GM19468 (cell line): ENCODE measurements around the gene NES.

ENCODE experiments used
- ATAC-seq: cut with Tn5 transposase; IDR thresholded peaks from one replicate; pipeline ENCODE4 v1.9.1; 2021; ENCODE audit warnings: mild to moderate bottlenecking, moderate library complexity, moderate number of reproducible peaks; ENCODE audit not compliant: unreplicated experiment; ENCODE audit errors: extremely low read depth

The NES gene

DNA sequence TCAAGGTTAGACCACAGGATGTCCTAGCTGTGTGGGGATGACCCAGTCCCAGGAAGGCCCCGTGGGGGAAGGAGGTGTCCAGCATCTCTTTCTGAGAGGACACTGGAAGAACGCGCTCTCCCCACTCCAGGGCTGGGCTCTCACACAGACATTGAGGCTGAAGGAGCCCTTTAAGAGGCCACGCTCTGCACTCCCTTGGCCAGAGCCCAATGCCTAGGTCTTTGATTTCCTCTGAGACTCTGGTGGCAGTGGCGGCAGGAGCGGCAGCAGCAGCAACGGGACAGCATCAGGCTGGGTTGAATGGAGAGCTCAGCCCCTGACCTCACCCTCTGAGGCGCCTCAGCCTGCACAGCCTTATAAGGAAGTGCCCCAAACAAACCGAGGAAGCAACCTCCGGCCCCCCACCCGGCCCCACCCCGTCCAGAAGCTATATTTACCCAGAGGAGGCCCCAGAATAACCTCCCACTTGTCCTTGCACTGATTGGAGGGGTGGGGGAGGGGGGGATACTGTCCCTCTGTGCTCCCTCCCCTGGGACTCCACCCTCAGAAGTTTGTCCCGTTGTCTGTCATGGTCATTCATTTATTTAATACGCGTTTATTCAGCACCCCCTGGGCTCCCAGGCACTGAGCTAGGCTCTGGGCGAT is 12.3 kb downstream of the NES start:
- ATAC-seq, result no peak

DNA sequence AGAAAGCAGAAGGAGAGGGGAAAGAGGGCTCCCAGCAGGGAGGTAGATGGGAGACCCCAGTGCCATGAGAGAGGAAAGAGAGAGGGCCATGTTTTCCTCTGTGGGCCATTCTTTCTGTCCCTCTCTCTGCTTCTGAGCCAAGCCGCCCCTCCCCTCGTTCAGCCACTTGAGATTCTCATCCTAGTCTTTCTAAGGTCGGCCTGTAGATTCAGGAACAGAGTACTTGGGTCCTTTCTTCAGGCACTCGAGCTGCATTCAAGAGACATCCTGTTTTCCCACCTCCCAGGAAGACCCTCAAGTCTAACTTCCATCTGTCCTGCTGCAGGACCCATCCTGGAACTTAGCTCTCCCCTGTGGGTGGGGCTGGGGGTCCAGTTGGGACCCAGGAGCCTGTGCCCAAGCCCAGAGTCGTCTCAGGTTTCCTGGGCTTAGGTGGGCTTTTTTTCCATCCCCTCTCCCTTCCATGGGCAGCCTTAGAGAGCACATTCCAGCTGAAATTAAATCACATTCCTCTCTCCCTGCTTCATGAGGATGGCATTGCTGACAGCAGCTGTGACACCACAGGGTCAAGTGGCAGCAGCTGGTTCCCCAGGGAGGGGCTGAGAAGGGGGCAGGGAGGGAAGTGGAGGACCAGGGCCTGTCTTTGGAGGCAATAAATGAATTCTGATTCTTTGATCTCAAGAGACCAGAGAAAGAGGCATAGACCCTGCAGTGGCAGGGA is 13.0 kb downstream of the NES start:
- ATAC-seq, result no peak

DNA sequence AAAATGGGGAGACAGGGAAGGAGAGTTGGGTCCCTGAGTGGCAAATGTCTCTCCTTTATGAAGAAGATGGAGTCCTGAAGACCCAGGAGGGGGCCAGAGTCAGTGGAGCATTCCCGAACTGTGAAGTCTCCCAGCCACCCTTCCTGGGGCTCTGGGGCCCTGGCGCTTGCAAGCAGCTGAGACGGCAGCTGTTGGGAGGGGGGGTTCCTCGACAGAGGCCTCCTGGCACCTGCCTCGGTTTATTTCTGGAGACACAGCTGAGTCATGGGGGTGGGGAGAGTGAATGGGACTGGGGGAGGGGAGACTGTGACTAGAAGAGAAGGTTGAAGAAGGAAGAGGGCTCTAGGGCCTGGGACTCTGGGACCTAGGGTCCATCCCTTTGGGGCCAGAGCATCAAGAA is 14.0 kb downstream of the NES start:
- ATAC-seq, result no peak

DNA sequence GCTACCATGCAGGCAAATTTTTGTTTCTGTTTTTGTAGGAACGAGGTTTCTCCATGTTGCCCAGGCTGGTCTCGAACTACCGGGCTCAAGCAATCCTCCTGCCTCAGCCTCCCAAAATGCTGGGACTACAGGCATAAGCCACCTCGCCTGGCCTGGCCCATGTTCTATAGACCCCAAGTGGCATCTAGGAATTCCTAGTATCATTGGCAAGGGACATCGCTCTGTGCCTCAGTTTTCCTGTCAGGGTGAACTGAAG is 14.5 kb downstream of the NES start:
- no peak for ATAC-seq

DNA sequence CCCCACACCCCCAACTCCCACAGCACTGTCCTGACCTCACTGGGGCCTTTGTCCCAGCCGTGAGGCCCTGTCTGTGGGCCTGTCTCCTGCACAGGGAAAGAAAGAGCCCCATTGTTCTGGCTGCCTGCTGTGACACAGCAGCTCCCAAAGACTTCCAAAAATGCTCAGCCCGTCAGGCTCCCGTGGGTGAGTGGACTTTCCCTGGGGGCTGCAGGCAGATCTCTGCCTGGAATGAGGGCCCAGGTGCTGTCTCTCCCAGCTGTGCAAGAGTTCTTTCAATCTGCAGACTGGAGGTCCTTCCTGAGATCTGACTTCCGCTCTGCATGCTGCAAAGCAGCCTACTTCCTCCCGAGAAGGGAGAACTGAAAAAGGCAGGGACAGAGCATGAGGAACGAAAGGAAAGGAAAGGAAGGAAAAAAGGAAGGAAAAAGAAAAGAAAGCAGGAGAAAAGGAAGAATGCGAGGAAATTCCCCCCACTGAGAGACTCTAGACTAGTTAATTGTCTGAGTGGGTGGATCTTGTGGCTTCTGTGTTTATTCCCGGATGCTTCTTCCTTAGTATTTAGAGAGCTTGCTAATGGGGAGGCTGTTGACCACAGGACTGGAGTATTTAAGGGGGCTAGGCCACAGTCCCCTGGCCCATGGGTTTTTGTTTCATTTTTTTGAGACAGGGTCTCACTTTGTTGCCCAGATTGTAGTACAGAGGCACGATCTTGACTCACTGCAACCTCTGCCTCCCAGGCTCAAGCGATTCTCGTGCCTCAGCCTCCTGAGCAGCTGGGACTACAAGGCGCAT is 15.0 kb downstream of the NES start:
- no peak for ATAC-seq

DNA sequence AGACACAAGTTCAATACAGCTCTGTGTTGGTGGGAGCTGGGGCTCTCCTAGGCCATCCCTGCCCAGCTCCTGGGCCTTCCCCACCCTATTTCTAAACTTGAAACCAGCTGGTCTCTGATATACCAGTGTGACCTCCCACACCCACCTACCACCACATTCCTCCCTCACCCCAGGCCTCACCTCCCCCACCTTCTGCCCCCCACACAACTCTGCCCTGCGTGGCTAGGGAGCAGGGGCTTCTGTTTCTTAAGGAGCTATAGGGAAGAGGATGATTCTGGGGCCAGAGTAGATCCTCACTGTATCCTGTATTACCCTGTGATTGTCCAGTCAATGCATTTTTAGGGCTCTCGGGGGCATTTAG is 16.5 kb downstream of the NES start:
- ATAC-seq, result no peak

DNA sequence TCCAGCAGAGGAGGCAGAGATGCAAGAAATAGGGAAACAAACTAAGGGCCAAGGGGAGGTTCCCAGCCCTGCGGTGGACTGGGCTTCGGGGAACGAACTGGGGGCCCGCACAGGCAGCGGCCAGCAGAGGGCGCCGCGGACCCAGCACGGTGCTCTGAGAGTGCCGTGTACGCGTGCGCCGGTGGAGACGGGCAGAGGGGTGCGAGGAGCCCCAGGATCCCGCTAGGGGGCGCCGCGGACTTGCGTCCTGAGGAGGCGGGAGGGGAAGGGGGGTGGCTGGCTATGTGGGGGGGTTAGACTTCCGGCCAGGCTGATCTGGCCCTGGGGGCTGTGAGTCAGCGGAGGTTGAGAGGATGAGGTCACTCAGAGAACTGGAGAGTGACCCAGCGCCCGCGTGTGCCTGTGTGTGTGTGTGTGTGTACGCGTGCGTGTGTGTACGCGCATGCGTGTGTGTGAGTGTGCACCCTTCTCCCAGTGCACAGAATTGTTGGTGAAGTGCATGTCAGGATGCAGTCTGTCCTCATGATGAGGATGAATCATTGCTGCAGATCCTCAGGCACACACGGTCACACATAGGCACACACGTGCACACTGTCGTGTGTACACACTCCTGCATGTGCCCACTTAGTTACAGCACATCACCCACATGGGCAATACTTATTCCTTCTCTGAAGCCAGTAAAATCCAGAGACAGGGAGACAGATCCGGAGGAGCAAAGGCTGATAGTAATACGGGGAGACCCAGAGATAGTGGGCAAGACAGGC is 17.0 kb downstream of the NES start:
- no peak for ATAC-seq

DNA sequence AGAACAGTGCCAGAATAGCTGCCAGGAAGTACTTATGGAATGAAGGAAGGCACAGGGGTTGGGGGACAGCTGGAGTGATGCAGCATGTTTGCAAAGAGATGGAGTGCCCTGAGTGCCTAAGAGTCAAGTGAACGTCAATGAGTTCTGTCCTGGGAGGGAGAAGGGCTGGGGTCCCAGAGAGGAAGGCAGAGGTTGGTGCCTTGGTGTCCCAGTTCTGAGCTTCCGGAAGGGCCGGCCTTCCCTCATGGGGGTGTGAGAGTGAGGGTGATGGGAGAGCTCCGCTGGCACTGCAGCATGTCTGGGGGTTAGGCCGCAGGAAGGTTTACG is 17.6 kb downstream of the NES start:
- no peak for ATAC-seq

DNA sequence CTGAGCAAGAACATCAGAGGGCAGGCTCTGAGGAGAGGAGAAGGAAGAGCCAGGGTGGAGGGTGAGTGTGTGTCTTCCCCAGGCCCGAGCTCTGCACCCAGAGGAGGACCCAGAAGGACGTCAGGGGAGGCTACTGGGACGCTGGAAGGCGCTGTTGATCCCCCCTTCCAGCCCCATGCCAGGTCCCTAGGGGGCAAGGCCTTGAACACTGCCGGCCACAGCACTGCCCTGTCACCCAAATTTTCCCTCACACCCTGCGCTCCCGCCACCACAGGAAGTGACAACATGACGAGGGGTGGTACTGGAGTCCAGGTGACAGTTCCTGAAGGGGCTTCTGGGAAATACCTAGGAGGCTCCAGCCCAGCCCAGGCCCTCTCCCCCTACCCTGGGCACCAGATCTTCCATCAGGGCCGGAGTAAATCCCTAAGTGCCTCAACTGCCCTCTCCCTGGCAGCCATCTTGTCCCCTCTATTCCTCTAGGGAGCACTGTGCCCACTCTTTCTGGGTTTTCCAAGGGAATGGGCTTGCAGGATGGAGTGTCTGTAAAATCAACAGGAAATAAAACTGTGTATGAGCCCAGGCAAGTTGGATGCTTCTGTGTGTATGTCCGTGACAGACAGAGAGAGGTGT is 18.1 kb downstream of the NES start:
- no peak for ATAC-seq

DNA sequence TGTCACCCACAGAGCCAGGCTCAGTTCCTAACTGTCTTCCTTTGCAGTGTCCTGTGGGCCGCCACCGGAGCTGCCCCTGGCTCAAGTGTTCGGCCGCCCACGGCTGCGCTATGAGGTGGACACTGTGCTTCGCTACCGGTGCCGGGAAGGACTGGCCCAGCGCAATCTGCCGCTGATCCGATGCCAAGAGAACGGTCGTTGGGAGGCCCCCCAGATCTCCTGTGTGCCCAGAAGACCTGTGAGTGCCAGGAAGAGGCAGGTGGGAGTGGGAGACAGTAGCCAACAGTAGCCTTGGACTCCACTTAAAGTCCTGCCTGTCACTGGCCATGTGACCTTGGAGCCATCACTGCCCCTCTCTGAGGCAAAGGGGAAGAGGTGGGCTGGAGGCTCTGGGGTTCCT is 18.7 kb downstream of the NES start:
- ATAC-seq, result no peak

DNA sequence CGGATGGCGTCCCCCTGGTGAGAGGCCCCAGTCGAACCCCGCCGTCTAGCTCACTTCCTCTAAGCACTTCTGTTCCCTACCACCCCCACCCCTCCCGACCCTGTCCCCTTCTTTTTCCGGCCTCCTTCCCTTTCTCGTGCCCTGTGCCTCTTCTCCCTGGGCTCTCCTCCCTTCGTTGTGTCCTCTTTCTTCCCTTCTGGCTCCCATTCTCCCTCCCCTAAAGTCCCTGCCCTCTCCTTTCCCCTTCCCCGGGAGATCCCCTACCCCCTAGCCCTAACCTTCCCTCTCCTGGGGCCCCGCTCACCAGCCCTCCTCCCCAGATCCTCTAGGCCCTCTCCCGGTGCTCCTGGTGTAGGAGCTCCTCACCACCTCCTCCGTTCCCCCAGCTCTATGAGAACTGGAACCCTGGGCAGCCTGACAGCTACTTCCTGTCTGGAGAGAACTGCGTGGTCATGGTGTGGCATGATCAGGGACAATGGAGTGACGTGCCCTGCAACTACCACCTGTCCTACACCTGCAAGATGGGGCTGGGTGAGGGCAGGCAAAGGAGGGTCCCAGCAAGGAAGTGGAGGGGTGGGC is 19.4 kb downstream of the NES start:
- no peak for ATAC-seq

DNA sequence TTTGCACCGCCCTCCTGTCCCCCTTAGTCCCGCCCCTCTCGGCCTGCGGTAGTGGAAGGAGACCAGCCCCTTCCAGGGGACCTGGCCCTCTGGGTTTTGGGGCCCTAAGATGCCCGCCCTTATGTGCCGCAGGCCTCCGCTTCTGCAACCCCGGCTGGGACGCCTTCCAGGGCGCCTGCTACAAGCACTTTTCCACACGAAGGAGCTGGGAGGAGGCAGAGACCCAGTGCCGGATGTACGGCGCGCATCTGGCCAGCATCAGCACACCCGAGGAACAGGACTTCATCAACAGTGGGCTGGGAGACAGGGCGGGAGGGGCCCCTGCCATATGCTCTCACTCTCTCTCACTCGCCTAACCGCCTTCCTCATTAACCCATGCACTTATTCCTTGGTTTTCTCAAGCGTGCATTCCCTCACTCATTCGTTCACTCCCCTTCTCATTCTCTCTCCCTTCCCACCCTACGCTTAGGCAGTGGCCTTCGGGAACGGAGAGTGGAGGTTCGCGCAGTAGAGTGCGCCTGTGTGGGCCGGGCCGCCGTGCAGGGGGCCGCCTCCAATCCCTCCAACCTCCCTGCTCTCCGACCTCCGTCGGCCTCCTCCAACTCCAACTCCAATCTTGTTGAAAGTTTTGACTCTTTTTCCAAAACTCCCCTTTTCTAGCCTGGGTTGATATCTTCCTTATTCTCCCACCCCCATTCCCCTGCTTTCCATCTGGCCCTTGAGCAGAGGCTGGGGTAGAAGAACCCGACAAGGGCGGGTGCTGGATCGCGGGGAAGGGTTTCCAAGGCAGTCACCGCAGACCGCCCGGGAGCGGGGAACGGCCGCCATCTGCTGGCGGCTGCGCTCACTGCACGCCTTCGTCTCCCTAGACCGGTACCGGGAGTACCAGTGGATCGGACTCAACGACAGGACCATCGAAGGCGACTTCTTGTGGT is 20.1 kb downstream of the NES start:
- no peak for ATAC-seq

DNA sequence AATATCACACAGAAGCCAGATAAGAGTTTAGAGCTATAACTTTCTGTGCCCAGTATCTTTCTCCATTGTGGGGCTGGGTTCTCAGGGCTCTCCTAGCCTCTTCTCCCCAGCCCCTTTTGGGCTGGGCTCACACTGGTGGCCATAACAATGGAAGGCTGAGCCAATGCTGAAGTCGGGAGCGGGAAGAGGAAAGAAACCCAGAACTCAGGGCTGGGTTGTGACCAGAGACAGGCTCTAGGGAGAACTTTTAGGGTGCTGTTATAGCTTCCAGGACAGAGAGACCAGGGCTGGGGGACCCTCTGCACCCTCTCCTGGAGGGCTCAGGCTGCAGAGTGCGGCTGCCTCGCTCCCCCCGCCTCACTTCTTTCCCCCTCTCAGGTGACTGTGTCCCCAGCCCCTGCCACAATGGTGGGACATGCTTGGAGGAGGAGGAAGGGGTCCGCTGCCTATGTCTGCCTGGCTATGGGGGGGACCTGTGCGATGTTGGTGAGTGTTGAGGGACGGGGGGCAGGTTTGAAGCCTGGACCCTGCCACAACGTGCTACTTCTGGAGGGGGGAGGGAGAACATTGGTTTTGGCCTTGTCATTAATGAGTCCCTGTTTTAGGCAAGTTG is 21.2 kb downstream of the NES start:
- no peak for ATAC-seq

DNA sequence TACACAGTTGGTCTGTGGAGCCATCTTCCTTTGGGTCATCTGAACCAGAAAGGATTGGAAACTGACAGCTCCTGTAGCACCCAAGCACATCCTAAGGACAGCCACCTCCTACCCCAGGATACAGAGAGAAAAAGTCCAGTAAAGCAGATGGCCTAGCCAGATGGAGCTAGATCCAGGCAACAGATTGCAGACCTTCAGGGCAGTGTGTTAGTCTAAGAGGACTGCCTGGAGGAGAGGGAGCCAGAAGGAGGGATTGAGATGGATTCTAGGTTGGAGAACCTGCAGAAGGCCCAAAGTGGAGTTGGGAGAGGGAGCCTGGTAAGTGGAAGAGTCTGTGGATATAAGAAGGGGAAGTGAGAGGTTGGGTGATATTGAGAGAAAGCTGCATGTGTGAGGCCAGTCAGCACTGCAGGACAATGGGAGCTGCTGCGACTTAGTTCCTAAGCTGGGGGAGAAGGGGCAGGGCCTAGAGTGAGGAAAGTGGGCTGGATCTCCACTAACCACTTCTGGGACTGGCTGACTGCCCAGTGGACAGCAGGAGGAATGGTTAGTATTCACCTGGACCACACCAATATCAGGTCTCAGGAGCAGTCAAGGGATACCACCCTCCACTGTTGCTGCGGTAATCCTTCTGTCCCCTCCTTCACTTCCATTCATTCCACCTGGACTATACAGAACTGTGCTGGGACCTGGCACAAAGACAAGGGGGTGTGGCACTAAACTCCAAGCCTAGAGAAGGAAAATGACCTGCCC is 21.9 kb downstream of the NES start:
- ATAC-seq, result no peak

DNA sequence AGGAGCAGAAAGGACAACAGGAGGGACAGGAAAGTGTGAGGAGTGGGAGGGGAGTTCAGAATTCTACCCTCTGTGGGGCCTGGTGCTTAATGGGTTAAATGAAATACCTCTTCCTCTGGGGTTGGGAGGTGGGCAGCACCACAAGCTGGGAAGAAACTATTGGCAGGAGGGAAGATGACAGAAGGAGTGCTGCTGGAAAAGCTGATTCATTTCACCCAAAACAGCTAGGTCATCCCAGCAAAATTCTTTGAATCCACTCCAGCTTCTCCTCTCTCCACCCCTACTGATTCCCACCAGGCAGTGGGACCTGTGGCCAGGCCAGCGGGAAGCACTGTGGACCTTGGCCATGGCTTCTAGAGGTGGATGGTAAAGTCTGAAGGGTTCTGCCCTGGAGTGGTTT is 22.5 kb downstream of the NES start:
- ATAC-seq, result no peak

DNA sequence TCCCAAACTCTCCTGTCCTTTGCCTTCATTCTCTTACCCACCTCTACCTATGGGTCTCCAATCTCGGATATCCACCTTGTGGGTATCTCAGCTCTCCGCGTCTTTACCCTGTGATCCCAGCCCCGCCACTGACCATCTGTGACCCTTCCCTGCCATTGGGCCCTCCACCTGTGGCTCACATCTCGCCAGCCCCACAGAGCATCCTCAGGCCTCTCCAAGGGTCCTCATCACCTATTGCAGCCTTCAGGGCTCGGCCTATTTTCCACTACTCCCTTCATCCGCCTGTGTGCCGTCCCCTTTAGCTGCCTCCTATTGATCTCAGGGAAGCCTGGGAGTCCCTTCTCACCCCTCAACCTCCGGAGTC is 24.2 kb downstream of the NES start:
- no peak for ATAC-seq

DNA sequence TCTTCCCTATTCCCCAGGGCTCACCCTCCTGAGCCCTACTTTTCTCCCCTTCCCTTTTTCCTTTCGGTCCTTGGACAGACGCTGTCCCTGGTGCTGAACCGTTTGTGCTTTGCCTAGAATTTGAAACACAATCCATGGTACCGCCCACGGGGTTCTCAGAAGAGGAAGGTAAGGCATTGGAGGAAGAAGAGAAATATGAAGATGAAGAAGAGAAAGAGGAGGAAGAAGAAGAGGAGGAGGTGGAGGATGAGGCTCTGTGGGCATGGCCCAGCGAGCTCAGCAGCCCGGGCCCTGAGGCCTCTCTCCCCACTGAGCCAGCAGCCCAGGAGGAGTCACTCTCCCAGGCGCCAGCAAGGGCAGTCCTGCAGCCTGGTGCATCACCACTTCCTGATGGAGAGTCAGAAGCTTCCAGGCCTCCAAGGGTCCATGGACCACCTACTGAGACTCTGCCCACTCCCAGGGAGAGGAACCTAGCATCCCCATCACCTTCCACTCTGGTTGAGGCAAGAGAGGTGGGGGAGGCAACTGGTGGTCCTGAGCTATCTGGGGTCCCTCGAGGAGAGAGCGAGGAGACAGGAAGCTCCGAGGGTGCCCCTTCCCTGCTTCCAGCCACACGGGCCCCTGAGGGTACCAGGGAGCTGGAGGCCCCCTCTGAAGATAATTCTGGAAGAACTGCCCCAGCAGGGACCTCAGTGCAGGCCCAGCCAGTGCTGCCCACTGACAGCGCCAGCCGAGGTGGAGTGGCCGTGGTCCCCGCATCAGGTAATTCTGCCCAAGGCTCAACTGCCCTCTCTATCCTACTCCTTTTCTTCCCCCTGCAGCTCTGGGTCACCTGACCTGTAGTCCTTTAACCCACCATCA is 24.8 kb downstream of the NES start:
- ATAC-seq, result no peak
